ENCODE measurements around the gene ZNF280D.

DNA sequence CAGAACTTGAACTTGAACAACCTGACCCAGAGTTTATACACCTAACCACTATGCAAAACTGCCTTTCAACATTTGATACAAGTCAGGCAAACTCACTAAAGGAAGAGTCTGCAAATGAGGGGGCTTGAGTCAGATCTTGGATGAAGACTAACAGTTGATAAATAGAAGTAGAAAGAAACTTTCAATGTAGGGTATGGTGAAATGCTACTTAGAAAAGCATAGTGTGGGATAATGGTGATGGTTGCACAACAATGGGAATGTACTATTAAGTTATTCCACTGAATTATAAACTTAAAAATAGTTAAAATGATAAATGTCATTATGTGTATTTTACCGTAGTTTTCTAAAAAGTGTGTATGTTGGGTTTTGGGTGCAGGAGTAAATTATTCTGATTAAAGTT is 19.7 kb upstream of the ZNF280D start:
- TF ChIP-seq YY1 (IDR thresholded peaks at IDR 0.05; ENCODE audit: insufficient read depth, insufficient read length) (no peak), ZNF274 (IDR thresholded peaks at IDR 0.05; ENCODE audit: low read depth, low read length) (no peak), SUZ12 (IDR thresholded peaks at IDR 0.05; ENCODE audit: extremely low read depth, insufficient read depth, insufficient read length) (no peak)
